Activated CD4-positive, alpha-beta T cell treated with anti-CD3 and anti-CD28 coated beads, Interleukin-2, amount 50 U/mL, for 1 hour (primary cell): Measurements from ENCODE around the gene GORASP1.
A peak's percentile ranks its signal among the peaks of the same experiment; 100 is the strongest.

Source experiments
- DNase-seq: peaks from one replicate; pipeline ENCODE4 v3.0.0-alpha.2; 2020

The GORASP1 gene

GRCh38 chr3:39101022-39101689 lies 6.3 kb downstream of the GORASP1 start:
- peak; percentile 50 for DNase-seq

- no peak for DNase-seq
These were observed 6.9 kb downstream of the GORASP1 start for GRCh38 chr3:39100500-39100886.

- DNase-seq, result no peak
These were observed 7.5 kb downstream of the GORASP1 start for GRCh38 chr3:39099738-39100499.

GRCh38 chr3:39099242-39099641 lies 8.2 kb downstream of the GORASP1 start:
- no peak for DNase-seq

- DNase-seq, result no peak
These were observed 8.9 kb downstream of the GORASP1 start for GRCh38 chr3:39098473-39099000.

- DNase-seq, result no peak
These were observed 9.5 kb downstream of the GORASP1 start for GRCh38 chr3:39097716-39098472.

- DNase-seq, result no peak
These were observed 10.7 kb downstream of the GORASP1 start for GRCh38 chr3:39096775-39097174.

GRCh38 chr3:39095778-39096177 lies 11.6 kb downstream of the GORASP1 start:
- DNase-seq, result no peak

GRCh38 chr3:39094851-39095677 lies 12.4 kb downstream of the GORASP1 start:
- no peak for DNase-seq

- DNase-seq, result no peak
These were observed 16.5 kb downstream of the GORASP1 start for GRCh38 chr3:39090922-39091321.

- no peak for DNase-seq
These were observed 18.5 kb downstream of the GORASP1 start for GRCh38 chr3:39088889-39089288.

- no peak for DNase-seq
These were observed 19.0 kb downstream of the GORASP1 start for GRCh38 chr3:39088456-39088855.

- DNase-seq, result no peak
These were observed 21.3 kb downstream of the GORASP1 start for GRCh38 chr3:39086144-39086543.

GRCh38 chr3:39082666-39083313 lies 24.6 kb downstream of the GORASP1 start:
- no peak for DNase-seq

GRCh38 chr3:39080026-39080425 lies 27.4 kb downstream of the GORASP1 start:
- no peak for DNase-seq

GRCh38 chr3:39079530-39079929 lies 27.9 kb downstream of the GORASP1 start:
- no peak for DNase-seq

GRCh38 chr3:39075910-39076309 lies 31.5 kb downstream of the GORASP1 start:
- no peak for DNase-seq

- DNase-seq, result no peak
These were observed 38.9 kb downstream of the GORASP1 start for GRCh38 chr3:39068556-39068955.

GRCh38 chr3:39067286-39067685 lies 40.1 kb downstream of the GORASP1 start:
- no peak for DNase-seq

- peak; percentile 13 for DNase-seq
These were observed 42.2 kb downstream of the GORASP1 start for GRCh38 chr3:39065197-39065596.

GRCh38 chr3:39064646-39065045 lies 42.8 kb downstream of the GORASP1 start:
- no peak for DNase-seq

- no peak for DNase-seq
These were observed 44.3 kb downstream of the GORASP1 start for GRCh38 chr3:39063143-39063542.
